GF-D8 (cell line): ENCODE results near the gene ICAM3.
"Not testable (repeated sequence)": the region's sequence is repeated elsewhere in the genome, so short reads cannot be mapped to it uniquely, and the experiment has no call there.

ENCODE experiments used
- DNase-seq: peaks from one replicate; lab custom pipeline; 2025; lab: John Stamatoyannopoulos, UW

ICAM3 gene

GRCh38 chr19:10346509-10346908 is 7.1 kb upstream of the ICAM3 start:
- peak; percentile 79 for DNase-seq

- DNase-seq = no peak
Measured at GRCh38 chr19:10344780-10345179, 5.4 kb upstream of the ICAM3 start.

DNA sequence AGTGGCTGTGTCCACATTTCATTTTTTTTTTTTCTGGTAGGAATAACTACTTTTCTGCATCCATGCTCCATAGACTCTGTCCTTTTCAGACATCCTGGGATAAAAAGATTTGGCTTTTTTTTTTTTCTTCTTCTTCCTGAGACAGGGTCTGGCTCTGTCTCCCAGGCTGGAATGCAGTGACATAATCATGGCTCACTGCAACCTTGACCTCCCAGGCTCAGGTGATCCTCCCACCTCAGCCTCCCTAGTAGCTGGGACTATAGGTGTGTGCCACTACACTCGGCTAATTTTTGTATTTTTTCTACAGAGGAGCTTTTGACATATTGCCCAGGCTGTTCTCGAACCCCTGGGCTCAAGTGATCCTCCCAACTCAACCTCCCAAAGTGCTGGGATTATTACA is 4.1 kb upstream of the ICAM3 start:
- DNase-seq = no peak

GRCh38 chr19:10339977-10340376 is 553 bp upstream of the ICAM3 start:
- DNase-seq = no peak

DNA sequence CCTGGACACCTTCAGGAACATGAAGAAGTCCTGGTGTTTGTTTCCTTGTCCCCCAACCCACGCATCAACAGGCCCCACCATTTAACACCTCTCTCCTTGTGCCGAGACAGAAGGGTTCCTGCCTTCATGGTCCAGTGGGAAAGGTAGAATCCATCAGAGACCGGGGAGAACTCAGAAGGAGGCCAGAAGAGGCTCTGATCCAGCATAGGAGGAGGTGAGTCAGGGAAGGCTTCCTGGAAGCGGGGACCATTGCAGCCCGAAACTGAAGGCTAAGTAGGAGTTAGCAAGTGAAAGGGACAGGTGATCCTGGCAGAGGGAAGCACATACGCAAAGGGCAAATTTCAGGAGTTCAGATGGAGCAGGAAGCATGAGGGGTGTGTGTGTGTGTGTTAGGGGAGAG is 484 bp downstream of the ICAM3 start:
- DNase-seq = no peak

DNA sequence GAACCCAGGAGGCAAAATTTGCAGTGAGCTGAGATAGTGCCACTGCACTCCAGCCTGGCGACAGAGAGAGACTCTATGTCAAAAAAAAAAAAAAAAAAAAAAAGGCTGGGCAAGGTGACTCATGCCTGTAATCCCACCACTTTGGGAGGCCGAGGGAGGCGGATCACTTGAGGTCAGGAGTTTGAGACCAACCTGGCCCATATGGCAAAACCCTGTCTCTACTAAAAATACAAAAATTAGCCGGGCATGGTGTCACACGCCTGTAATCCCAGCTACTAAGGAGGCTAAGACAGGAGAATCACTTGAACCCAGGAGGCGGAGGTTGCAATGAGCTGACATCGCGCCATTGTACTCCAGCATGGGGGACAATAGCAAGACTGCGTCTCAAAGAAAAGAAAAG is 2.7 kb downstream of the ICAM3 start:
- not testable (repeated sequence) for DNase-seq

DNA sequence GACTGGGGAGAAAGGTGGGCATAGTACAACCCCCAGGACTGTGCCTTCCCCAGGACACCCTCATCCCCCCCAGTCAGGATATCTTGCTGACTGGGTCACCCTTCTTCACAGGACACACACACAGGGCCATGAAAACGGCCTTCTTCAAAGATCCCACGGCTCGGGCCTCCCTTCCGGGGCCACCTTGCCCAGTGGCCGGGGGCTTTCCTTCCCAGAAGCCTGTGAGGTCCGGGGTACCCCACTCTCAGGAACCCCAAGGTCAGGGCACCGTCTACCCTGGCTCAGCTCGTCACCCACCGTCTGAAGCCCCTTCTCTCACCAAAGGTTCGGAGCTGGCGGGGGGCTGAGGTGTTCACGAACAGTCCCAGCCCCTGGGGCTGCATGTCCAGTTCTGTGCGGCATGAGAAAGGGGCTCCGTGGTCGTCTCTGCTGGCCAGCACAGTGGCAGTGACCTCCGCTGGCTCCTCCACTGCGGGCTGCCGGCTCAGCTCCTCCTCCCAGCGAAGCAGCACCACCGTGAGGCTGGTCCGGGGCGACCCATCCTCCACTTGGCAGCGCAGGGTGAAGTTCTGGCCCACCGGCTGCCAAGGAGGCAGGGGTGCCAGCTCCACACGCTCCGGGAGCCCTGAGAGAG is 4.0 kb downstream of the ICAM3 start:
- no peak for DNase-seq

- DNase-seq = no peak
Measured at GRCh38 chr19:10334588-10335351, 4.7 kb downstream of the ICAM3 start.

GRCh38 chr19:10333758-10334587 is 5.5 kb downstream of the ICAM3 start:
- no peak for DNase-seq

- peak; percentile 89 for DNase-seq
Measured at GRCh38 chr19:10332965-10333757, 6.3 kb downstream of the ICAM3 start, which contains the start of gene RAVER1. Gene RAVER1, minus strand, starts transcription at chr19:10333529. Its CDS starts 22 bp downstream, at chr19:10333507.

GRCh38 chr19:10332158-10332964 is 7.1 kb downstream of the ICAM3 start:
- DNase-seq = no peak

- DNase-seq = no peak
Measured at GRCh38 chr19:10329555-10329954, 9.9 kb downstream of the ICAM3 start.

- no peak for DNase-seq
Measured at GRCh38 chr19:10328558-10329429, 10.6 kb downstream of the ICAM3 start.

- DNase-seq = no peak
Measured at GRCh38 chr19:10327793-10328192, 11.6 kb downstream of the ICAM3 start.

- no peak for DNase-seq
Measured at GRCh38 chr19:10325732-10326131, 13.7 kb downstream of the ICAM3 start.

- DNase-seq = no peak
Measured at GRCh38 chr19:10321874-10322835, 17.3 kb downstream of the ICAM3 start.

DNA sequence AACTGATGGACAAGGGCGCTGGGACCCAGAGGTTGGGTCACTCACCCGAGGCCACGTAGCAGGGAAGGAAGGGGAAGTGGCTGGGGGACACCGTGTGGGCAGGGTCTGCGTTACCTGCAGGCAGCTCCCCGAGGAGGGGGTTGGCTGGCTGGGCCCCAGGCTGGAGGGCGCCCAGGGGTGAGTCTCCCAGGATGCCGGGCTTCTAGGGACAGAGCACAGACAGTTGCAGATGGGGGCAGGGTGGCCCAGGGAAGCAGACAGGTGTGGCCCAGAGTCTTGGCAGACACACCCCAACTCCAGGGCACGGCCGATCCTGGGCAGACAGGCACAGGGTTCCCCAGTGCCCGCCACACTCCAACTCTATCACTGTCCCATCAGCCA is 18.0 kb downstream of the ICAM3 start:
- DNase-seq = no peak

DNA sequence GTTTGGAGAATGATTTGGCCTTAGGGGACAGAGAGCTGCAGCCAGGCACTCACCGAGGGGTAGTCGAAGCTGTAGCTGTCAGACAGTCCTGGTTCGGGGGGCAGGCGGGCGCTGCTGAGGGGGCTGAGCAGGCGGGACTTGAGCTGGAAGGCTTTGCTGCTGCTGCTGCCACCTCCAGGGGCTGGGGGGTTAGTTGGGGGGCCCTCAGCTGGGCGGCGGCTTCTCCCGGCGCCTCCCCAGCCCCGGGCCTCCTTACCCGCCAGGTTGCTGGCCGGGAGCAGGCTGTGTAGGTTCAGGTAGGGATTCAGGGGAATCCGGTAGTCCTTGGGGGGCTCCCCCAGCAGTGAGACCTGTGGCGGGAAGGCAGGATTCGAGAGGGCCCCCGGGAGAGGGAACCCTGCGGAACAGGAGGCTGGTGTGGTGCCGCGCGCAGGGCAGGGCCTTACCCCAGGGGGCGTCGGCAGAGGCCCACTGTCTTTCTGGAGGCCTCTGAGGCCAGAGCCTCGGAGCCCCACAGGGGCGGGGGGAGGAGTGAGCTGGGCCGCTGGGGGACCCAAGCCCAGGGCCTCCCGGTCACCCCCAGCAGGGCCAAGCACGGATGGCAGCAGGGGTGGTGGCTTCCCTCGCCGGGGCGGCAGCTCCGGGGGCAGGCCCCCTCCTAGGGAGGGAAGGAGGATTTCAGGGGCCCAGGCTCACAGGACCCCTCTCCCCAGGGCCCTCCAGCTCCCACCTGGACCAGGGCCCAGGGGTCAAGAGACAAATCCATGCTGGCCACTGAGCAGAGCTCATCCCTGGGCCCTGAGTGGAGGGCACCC is 18.6 kb downstream of the ICAM3 start:
- DNase-seq = no peak
